HEK293 (cell line): Measurements from ENCODE around the gene RASSF5.

Source experiments
- CTCF ChIA-PET: fragments of 350-600 bp; formaldehyde crosslinking; extraction: SDS; loops from one replicate; lab custom pipeline; 2021; ENCODE audit warnings: antibody characterized with exemption; lab: Yijun Ruan, JAX
- POLR2A ChIA-PET: fragments of 300-600 bp; formaldehyde crosslinking; extraction: SDS; loops from one replicate; lab custom pipeline; 2020; ENCODE audit warnings: antibody characterized with exemption, inconsistent platforms; lab: Yijun Ruan, JAX
- H3K27ac ChIP-seq: fragments of 200-500 bp; sonication (Bioruptor generic); 2 replicates; pipeline ENCODE4 v1.5.1; 2014; ENCODE audit warnings: low read depth, low read length, control low read depth, inconsistent platforms; ENCODE audit errors: extremely low read depth
- H3K36me3 ChIP-seq, 2 experiments: fragments of 200-500 bp in 1 of 2; sonication (Bioruptor generic) in 1 of 2; 1 replicate in 1 of 2; 2 replicates in 1 of 2; pipeline ENCODE4 v1.5.1; 2014 to 2017; ENCODE audit warnings: inconsistent platforms in 2 of 2, low read length in 2 of 2; ENCODE audit not compliant: control insufficient read depth in 2 of 2, insufficient read depth in 1 of 2
- H3K4me1 ChIP-seq: fragments of 200-500 bp; sonication (Bioruptor generic); 2 replicates; pipeline ENCODE4 v1.5.1; 2014; ENCODE audit warnings: mild to moderate bottlenecking, low read length, inconsistent platforms; ENCODE audit not compliant: control insufficient read depth, insufficient read depth
- H3K4me3 ChIP-seq: 2 replicates; pipeline ENCODE4 v1.5.1; 2011; ENCODE audit warnings: low read depth, mild to moderate bottlenecking, control low read depth, low read length, moderate library complexity
- H3K9me3 ChIP-seq: fragments of 200-500 bp; sonication (Bioruptor generic); 2 replicates; pipeline ENCODE4 v1.5.1; 2014; ENCODE audit warnings: low read depth, low read length, inconsistent platforms; ENCODE audit not compliant: control insufficient read depth, insufficient read depth
- FEZF1 ChIP-seq: fragments of 450-650 bp; formaldehyde crosslinking; IDR thresholded peaks from 2 replicates; pipeline ENCODE4 v1.5.1; 2016; ENCODE audit warnings: missing biosample characterization, missing genetic modification characterization
- INSM2 ChIP-seq: fragments of 450-650 bp; formaldehyde crosslinking; IDR thresholded peaks from 2 replicates; pipeline ENCODE4 v1.5.1; 2016; ENCODE audit warnings: missing biosample characterization, missing genetic modification characterization
- MEIS1 ChIP-seq: sonication (generic); formaldehyde crosslinking; IDR thresholded peaks from 2 replicates; pipeline ENCODE4 v1.8.1; 2022; ENCODE audit warnings: missing genetic modification reagents, mild to moderate bottlenecking, borderline replicate concordance
- YY2 ChIP-seq: fragments of 450-650 bp; formaldehyde crosslinking; IDR thresholded peaks from 2 replicates; pipeline ENCODE4 v1.5.1; 2016; ENCODE audit warnings: missing biosample characterization, missing genetic modification characterization
- ZBTB48 ChIP-seq: fragments of 450-650 bp; formaldehyde crosslinking; IDR thresholded peaks from 2 replicates; pipeline ENCODE4 v1.5.1; 2016; ENCODE audit warnings: missing biosample characterization, missing genetic modification characterization
- ZEB2 ChIP-seq: fragments of 450-650 bp; formaldehyde crosslinking; IDR thresholded peaks from 2 replicates; pipeline ENCODE4 v1.5.1; 2016; ENCODE audit warnings: missing biosample characterization, missing genetic modification characterization
- ZFHX2 ChIP-seq: fragments of 450-650 bp; formaldehyde crosslinking; conservative IDR thresholded peaks from 2 replicates; pipeline ENCODE4 v1.5.1; 2016; ENCODE audit warnings: missing biosample characterization, missing genetic modification characterization
- ZFP41 ChIP-seq: fragments of 450-650 bp; formaldehyde crosslinking; IDR thresholded peaks from 2 replicates; pipeline ENCODE4 v1.5.1; 2016; ENCODE audit warnings: missing biosample characterization, missing genetic modification characterization, borderline replicate concordance
- ZNF140 ChIP-seq: fragments of 450-650 bp; formaldehyde crosslinking; IDR thresholded peaks from 2 replicates; pipeline ENCODE4 v1.5.1; 2016; ENCODE audit warnings: missing biosample characterization, missing genetic modification characterization
- ZNF16 ChIP-seq: fragments of 450-650 bp; formaldehyde crosslinking; IDR thresholded peaks from 2 replicates; pipeline ENCODE4 v1.5.1; 2016; ENCODE audit warnings: low read depth, missing biosample characterization, missing genetic modification characterization
- ZNF19 ChIP-seq: fragments of 450-650 bp; formaldehyde crosslinking; IDR thresholded peaks from 2 replicates; pipeline ENCODE4; 2016; ENCODE audit warnings: missing biosample characterization, missing genetic modification characterization, low read depth
- ZNF239 ChIP-seq: fragments of 450-650 bp; formaldehyde crosslinking; IDR thresholded peaks from 2 replicates; pipeline ENCODE4 v1.5.1; 2016; ENCODE audit warnings: missing biosample characterization, missing genetic modification characterization
- ZNF311 ChIP-seq: fragments of 450-650 bp; formaldehyde crosslinking; IDR thresholded peaks from 2 replicates; pipeline ENCODE4 v1.5.1; 2017; ENCODE audit warnings: missing biosample characterization, missing genetic modification characterization, borderline replicate concordance
- ZNF473 ChIP-seq: fragments of 450-650 bp; formaldehyde crosslinking; IDR thresholded peaks from 2 replicates; pipeline ENCODE4 v1.5.1; 2017; ENCODE audit warnings: missing biosample characterization, missing genetic modification characterization
- ZNF529 ChIP-seq: fragments of 450-650 bp; formaldehyde crosslinking; IDR thresholded peaks from 2 replicates; pipeline ENCODE4 v1.5.1; 2017; ENCODE audit warnings: missing genetic modification characterization, missing biosample characterization; ENCODE audit not compliant: insufficient replicate concordance
- ZNF558 ChIP-seq: fragments of 450-650 bp; formaldehyde crosslinking; IDR thresholded peaks from 2 replicates; pipeline ENCODE4 v1.5.1; 2016; ENCODE audit warnings: missing biosample characterization, missing genetic modification characterization
- ZNF621 ChIP-seq: fragments of 450-650 bp; formaldehyde crosslinking; IDR thresholded peaks from 2 replicates; pipeline ENCODE4 v1.5.1; 2017; ENCODE audit warnings: missing biosample characterization, missing genetic modification characterization
- ZNF626 ChIP-seq: fragments of 450-650 bp; sonication (Bioruptor Pico); formaldehyde crosslinking; IDR thresholded peaks from 2 replicates; pipeline ENCODE4 v1.5.1; 2018; ENCODE audit warnings: missing biosample characterization, missing genetic modification characterization, inconsistent platforms
- ZNF830 ChIP-seq: fragments of 450-650 bp; IDR thresholded peaks from 2 replicates; pipeline ENCODE4 v1.5.0; 2018; ENCODE audit warnings: missing biosample characterization, missing genetic modification characterization, low read depth, mild to moderate bottlenecking, moderate library complexity
- TF ChIP-seq, protein P1 (sequence below): fragments of 450-650 bp; formaldehyde crosslinking; IDR thresholded peaks from 2 replicates; pipeline ENCODE4 v1.5.1; 2017; ENCODE audit warnings: missing biosample characterization, missing genetic modification characterization
- TF ChIP-seq, protein P2 (sequence below): fragments of 450-650 bp; formaldehyde crosslinking; IDR thresholded peaks from 2 replicates; pipeline ENCODE4 v1.5.1; 2016; ENCODE audit warnings: missing biosample characterization, missing genetic modification characterization, low read depth
- TF ChIP-seq, protein P3 (sequence below): fragments of 450-650 bp; formaldehyde crosslinking; IDR thresholded peaks from 2 replicates; pipeline ENCODE4 v1.5.1; 2017; ENCODE audit warnings: missing biosample characterization, missing genetic modification characterization
- TF ChIP-seq, protein P4 (sequence below): fragments of 450-650 bp; formaldehyde crosslinking; IDR thresholded peaks from 2 replicates; pipeline ENCODE4 v1.5.1; 2016; ENCODE audit warnings: missing biosample characterization, missing genetic modification characterization

Gene RASSF5

DNA sequence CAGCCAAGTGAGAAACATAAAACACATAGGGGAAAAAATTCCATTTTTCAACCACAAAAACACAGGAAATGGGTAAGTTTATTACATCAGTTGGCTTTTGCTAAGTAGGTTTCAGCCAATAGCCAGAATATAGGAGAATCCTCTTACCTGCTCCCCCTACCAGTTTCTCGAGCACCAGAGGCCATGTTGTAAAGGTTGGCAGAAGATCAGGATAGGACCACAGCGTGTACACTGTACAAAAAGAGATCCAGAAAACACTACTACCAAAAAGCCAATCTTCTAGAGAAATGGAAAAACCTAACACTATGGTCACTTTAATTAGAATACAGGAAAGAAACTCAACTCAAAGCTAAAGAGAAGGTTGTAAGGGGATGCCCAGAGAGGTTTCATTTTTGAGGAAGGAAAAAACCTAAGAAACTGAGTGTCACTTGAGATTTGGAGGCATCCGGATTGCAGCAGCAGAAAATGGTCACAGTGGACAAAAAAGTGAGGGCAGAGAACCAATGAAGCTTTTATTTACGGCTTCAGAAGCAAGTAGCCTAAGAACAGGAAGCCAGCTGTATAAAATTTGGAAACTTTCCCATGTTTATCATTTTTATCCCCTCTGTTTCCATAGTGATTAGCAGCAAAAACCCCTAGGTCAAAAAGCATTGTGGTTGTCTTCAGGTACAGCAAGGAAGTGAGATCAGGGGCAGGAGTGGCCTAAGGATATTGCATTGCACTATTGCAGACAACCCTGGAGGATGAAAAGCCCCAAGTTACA, 102.1 kb downstream of the RASSF5 start:
- Histone ChIP-seq H3K4me1 (no peaks in the 10 kb centered on the region), H3K9me3 (no peaks in the 10 kb centered on the region), H3K27ac (no peak overlapping the region), H3K36me3 (peaks cover 11 to 56% of the 10 kb centered on the region in 2 experiments), H3K4me3 (no peak overlapping the region)
- ChIA-PET CTCF (interaction anchor here (0.6 to 4.4 kb wide), 11 partner anchors 10 to 1203 kb away, joined by 3 to 61 read pairs (median 4); no protein-coding TSS in a partner anchor), POLR2A (no interaction called here)
- no peak for TF ChIP-seq ZNF558 (tag by site-specific recombination)
- TF ChIP-seq ZNF16 (tag by site-specific recombination): no peak
- TF ChIP-seq INSM2 (tag by site-specific recombination): no peak
- TF ChIP-seq, protein P1, sequence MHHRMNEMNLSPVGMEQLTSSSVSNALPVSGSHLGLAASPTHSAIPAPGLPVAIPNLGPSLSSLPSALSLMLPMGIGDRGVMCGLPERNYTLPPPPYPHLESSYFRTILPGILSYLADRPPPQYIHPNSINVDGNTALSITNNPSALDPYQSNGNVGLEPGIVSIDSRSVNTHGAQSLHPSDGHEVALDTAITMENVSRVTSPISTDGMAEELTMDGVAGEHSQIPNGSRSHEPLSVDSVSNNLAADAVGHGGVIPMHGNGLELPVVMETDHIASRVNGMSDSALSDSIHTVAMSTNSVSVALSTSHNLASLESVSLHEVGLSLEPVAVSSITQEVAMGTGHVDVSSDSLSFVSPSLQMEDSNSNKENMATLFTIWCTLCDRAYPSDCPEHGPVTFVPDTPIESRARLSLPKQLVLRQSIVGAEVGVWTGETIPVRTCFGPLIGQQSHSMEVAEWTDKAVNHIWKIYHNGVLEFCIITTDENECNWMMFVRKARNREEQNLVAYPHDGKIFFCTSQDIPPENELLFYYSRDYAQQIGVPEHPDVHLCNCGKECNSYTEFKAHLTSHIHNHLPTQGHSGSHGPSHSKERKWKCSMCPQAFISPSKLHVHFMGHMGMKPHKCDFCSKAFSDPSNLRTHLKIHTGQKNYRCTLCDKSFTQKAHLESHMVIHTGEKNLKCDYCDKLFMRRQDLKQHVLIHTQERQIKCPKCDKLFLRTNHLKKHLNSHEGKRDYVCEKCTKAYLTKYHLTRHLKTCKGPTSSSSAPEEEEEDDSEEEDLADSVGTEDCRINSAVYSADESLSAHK (tag by site-specific recombination): no peak
- TF ChIP-seq ZNF239 (tag by site-specific recombination): no peak

- Histone ChIP-seq H3K36me3 (peaks cover 5 to 31% of the 10 kb centered on the region in 2 experiments; a peak in 2 of 3 replicates), H3K4me3 (peak within 1 kb of the TSS; percentile 69), H3K4me1 (no peaks in the 10 kb centered on the region), H3K27ac (peak within 1 kb of the TSS; percentile 93), H3K9me3 (no peaks in the 10 kb centered on the region)
- ChIA-PET CTCF (interaction anchor here (0.6 to 2.8 kb wide), 14 partner anchors 9 to 175 kb away, joined by 3 to 27 read pairs (median 4); partner anchors contain the start of gene DYRK3), POLR2A (interaction anchor here (0.6 to 1.6 kb wide), 7 partner anchors 18 to 843 kb away, joined by 3 to 19 read pairs (median 4); partner anchors contain the start of gene DYRK3)
- TF ChIP-seq MEIS1 (CRISPR knock-in tag): no peak
- peak; percentile 99 for TF ChIP-seq ZBTB48 (tag by site-specific recombination)
- TF ChIP-seq YY2 (tag by site-specific recombination): peak; percentile 100
- TF ChIP-seq ZNF19 (tag by site-specific recombination): no peak
- TF ChIP-seq, protein P2, sequence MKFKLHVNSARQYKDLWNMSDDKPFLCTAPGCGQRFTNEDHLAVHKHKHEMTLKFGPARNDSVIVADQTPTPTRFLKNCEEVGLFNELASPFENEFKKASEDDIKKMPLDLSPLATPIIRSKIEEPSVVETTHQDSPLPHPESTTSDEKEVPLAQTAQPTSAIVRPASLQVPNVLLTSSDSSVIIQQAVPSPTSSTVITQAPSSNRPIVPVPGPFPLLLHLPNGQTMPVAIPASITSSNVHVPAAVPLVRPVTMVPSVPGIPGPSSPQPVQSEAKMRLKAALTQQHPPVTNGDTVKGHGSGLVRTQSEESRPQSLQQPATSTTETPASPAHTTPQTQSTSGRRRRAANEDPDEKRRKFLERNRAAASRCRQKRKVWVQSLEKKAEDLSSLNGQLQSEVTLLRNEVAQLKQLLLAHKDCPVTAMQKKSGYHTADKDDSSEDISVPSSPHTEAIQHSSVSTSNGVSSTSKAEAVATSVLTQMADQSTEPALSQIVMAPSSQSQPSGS (tag by site-specific recombination): 0 out of 2 replicates have a peak, but pooled peaks have one; percentile 17
- no peak for TF ChIP-seq ZNF311
- no peak for TF ChIP-seq ZNF473
- TF ChIP-seq ZFP41 (tag by site-specific recombination): no peak
- no peak for TF ChIP-seq ZNF621 (tag by site-specific recombination)
- peak; percentile 49 for TF ChIP-seq ZNF529
- peak; percentile 35 for TF ChIP-seq FEZF1
- TF ChIP-seq ZEB2 (tag by site-specific recombination): peak; percentile 91
- TF ChIP-seq, protein P3, sequence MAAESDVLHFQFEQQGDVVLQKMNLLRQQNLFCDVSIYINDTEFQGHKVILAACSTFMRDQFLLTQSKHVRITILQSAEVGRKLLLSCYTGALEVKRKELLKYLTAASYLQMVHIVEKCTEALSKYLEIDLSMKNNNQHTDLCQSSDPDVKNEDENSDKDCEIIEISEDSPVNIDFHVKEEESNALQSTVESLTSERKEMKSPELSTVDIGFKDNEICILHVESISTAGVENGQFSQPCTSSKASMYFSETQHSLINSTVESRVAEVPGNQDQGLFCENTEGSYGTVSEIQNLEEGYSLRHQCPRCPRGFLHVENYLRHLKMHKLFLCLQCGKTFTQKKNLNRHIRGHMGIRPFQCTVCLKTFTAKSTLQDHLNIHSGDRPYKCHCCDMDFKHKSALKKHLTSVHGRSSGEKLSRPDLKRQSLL: peak; percentile 67; the same call in 1 of the 2 replicates
- no peak for TF ChIP-seq ZNF830
- TF ChIP-seq ZFHX2 (tag by site-specific recombination): peak; percentile 50
- TF ChIP-seq ZNF140 (tag by site-specific recombination): no peak
- TF ChIP-seq ZNF626: 0 out of 2 replicates have a peak, but pooled peaks have one; percentile 83
- TF ChIP-seq, protein P4, sequence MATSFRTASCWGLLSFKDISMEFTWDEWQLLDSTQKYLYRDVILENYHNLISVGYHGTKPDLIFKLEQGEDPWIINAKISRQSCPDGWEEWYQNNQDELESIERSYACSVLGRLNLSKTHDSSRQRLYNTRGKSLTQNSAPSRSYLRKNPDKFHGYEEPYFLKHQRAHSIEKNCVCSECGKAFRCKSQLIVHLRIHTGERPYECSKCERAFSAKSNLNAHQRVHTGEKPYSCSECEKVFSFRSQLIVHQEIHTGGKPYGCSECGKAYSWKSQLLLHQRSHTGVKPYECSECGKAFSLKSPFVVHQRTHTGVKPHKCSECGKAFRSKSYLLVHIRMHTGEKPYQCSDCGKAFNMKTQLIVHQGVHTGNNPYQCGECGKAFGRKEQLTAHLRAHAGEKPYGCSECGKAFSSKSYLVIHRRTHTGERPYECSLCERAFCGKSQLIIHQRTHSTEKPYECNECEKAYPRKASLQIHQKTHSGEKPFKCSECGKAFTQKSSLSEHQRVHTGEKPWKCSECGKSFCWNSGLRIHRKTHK (tag by site-specific recombination): no peak
These were observed 105.0 kb downstream of the RASSF5 start, which contains the start of gene EIF2D for GRCh38 chr1:206612129-206612876. Gene EIF2D, minus strand, starts transcription at chr1:206612465. Its CDS starts 123 bp downstream, at chr1:206612342.
